CD4-positive, alpha-beta T cell (primary cell): Measurements from ENCODE around the gene NOP53. TPM values are rescaled to one million over a fixed set of nuclear protein-coding genes. Genes with fewer than 3 reads are reported as not detected.

Experiments
- ATAC-seq: fragments of 200-7000 bp; cut with Tn5 transposase; one replicate; pipeline ENCODE4 v1.10.0; 2022; ENCODE audit warnings: mild to moderate bottlenecking; ENCODE audit not compliant: poor library complexity
- CTCF ChIA-PET: fragments of 350-600 bp; sonication (Branson Sonifier 250); formaldehyde crosslinking; loops from one replicate; lab custom pipeline; 2021; ENCODE audit warnings: antibody characterized with exemption, inconsistent platforms; lab: Charles Lee
- POLR2A ChIA-PET: fragments of 350-600 bp; sonication (Branson Sonifier 250); formaldehyde crosslinking; loops from one replicate; lab custom pipeline; 2021; ENCODE audit warnings: antibody characterized with exemption, inconsistent platforms; lab: Charles Lee
- DNase-seq, 14 experiments: peaks; one replicate each; pipeline ENCODE4 v3.0.0-alpha.2; 2013 to 2020; ENCODE audit warnings: mixed read lengths in 2 of 14
- H3K27ac ChIP-seq, 2 donors: one replicate each; pipeline versions ENCODE4 v1.5.1 to v1.7.0; 2013; ENCODE audit warnings: low read length in 2 of 2, low read depth in 1 of 2, mild to moderate bottlenecking in 1 of 2
- H3K27me3 ChIP-seq, 2 experiments: 1 replicate in 1 of 2; 2 replicates in 1 of 2; pipeline versions ENCODE4 v1.6.1 to v1.7.0; 2013; ENCODE audit warnings: low read length in 2 of 2, control low read depth in 1 of 2, mild to moderate bottlenecking in 1 of 2, moderate library complexity in 1 of 2; ENCODE audit not compliant: insufficient read depth in 2 of 2, control insufficient read depth in 1 of 2
- H3K36me3 ChIP-seq: one replicate; pipeline ENCODE4 v1.6.1; 2013; ENCODE audit warnings: low read length, control low read depth; ENCODE audit not compliant: insufficient read depth
- H3K4me1 ChIP-seq: one replicate; pipeline ENCODE4 v1.6.1; 2013; ENCODE audit warnings: low read length, control low read depth; ENCODE audit not compliant: insufficient read depth
- H3K4me3 ChIP-seq: one replicate; pipeline ENCODE4 v1.5.1; 2013; ENCODE audit warnings: mild to moderate bottlenecking, low read length, moderate library complexity
- H3K9me3 ChIP-seq, 2 experiments: 1 replicate in 1 of 2; 2 replicates in 1 of 2; pipeline versions ENCODE4 v1.6.1 to v1.7.0; 2013; ENCODE audit warnings: low read length in 2 of 2, mild to moderate bottlenecking in 2 of 2, control low read depth in 1 of 2, moderate library complexity in 1 of 2; ENCODE audit not compliant: control insufficient read depth in 1 of 2, insufficient read depth in 1 of 2
- H3K27ac Mint-ChIP-seq: one replicate; pipeline ENCODE4 v1.8.0; 2020; ENCODE audit warnings: mixed read lengths
- H3K27me3 Mint-ChIP-seq: one replicate; pipeline ENCODE4 v1.8.0; 2021; ENCODE audit warnings: mixed read lengths
- H3K36me3 Mint-ChIP-seq: one replicate; pipeline ENCODE4 v1.8.0; 2021; ENCODE audit warnings: low read depth, mixed read lengths
- H3K4me1 Mint-ChIP-seq: one replicate; pipeline ENCODE4 v1.8.0; 2021; ENCODE audit warnings: low read depth, mixed read lengths
- H3K4me3 Mint-ChIP-seq: one replicate; pipeline ENCODE4 v1.8.0; 2020; ENCODE audit warnings: mild to moderate bottlenecking, mixed read lengths
- H3K9me3 Mint-ChIP-seq: one replicate; pipeline ENCODE4 v1.8.0; 2020; ENCODE audit warnings: mixed read lengths
- CTCF ChIP-seq: fragments of 200-600 bp; IDR thresholded peaks from one replicate; pipeline ENCODE4 v1.8.0; 2022; ENCODE audit warnings: antibody characterized with exemption, mild to moderate bottlenecking
- intact Hi-C, 2 experiments: fragments of 100-400 bp; cut with DNase I in 1 of 2; cut with micrococcal nuclease in 1 of 2; formaldehyde crosslinking; loops; one replicate each; pipeline versions ENCODE4 v1.15.1 to v1.9.0; 2023 to 2025; cut with DNase I, micrococcal nuclease
- total RNA-seq, 174 experiments: library from RNA in 2 of 174; stranded (reverse) in 2 of 174; gene quantifications; one replicate each; pipeline ENCODE4 v1.2.3 and lab custom pipeline; 2021 to 2026

The NOP53 gene
- total RNA-seq, 2 experiments from 2014 or later, result 1,074 to 1,154 TPM

GRCh38 chr19:47757617-47758442 is 12.5 kb downstream of the NOP53 start:
- DNase-seq (no peak), ATAC-seq (no peak)
- no peaks in the 10 kb centered on the region for H3K9me3 Mint-ChIP-seq
- intact Hi-C loops, result no loop called here
- peak overlapping the region; percentile 37 for H3K27ac Mint-ChIP-seq
- H3K36me3 Mint-ChIP-seq, result peaks cover 56% of the 10 kb centered on the region
- ChIA-PET CTCF (no interaction called here), POLR2A (interaction anchor here (0.7 to 1.9 kb wide), 2 partner anchors 13 to 300 kb away, joined by 3 to 6 read pairs; partner anchors contain the start of gene NOP53)
- Histone ChIP-seq H3K4me1 (no peaks in the 10 kb centered on the region), H3K9me3 (no peaks in the 10 kb centered on the region), H3K27ac (no peak overlapping the region), H3K36me3 (peaks cover 55% of the 10 kb centered on the region), H3K4me3 (no peak overlapping the region), H3K27me3 (no peaks in the 10 kb centered on the region)
- TF ChIP-seq CTCF, result no peak
- no peaks in the 10 kb centered on the region for H3K27me3 Mint-ChIP-seq
- H3K4me3 Mint-ChIP-seq, result no peak overlapping the region
- H3K4me1 Mint-ChIP-seq, result peaks cover 11% of the 10 kb centered on the region

- H3K4me1 Mint-ChIP-seq, result peaks cover 5% of the 10 kb centered on the region
- H3K27me3 Mint-ChIP-seq, result no peaks in the 10 kb centered on the region
- H3K9me3 Mint-ChIP-seq, result no peaks in the 10 kb centered on the region
- H3K27ac Mint-ChIP-seq, result peak overlapping the region; percentile 37
- POLR2A ChIA-PET, result interaction anchor here (1.9 kb wide), 1 partner anchor 13 kb away, joined by 6 read pairs; the partner anchor contains the start of gene NOP53
- H3K4me1 ChIP-seq, result no peaks in the 10 kb centered on the region
- H3K27ac ChIP-seq, result no peak overlapping the region
- H3K36me3 Mint-ChIP-seq, result peaks cover 50% of the 10 kb centered on the region
- ATAC-seq (no peak), DNase-seq (no peak)
- no peak for TF ChIP-seq CTCF
- H3K27me3 ChIP-seq, result no peaks in the 10 kb centered on the region
- H3K4me3 ChIP-seq, result no peak overlapping the region
- H3K4me3 Mint-ChIP-seq, result no peak overlapping the region
- H3K36me3 ChIP-seq, result peaks cover 49% of the 10 kb centered on the region
- CTCF ChIA-PET, result no interaction called here
- no peaks in the 10 kb centered on the region for H3K9me3 ChIP-seq
- intact Hi-C loops, result no loop called here
Observed at GRCh38 chr19:47758443-47758804, 13.1 kb downstream of the NOP53 start.

- H3K9me3 ChIP-seq, result no peaks in the 10 kb centered on the region
- Mint-ChIP-seq H3K36me3 (peaks cover 40% of the 10 kb centered on the region), H3K27me3 (no peaks in the 10 kb centered on the region), H3K27ac (peak overlapping the region; percentile 53), H3K4me3 (no peak overlapping the region), H3K4me1 (no peaks in the 10 kb centered on the region), H3K9me3 (no peaks in the 10 kb centered on the region)
- no peaks in the 10 kb centered on the region for H3K27me3 ChIP-seq
- no peak for ATAC-seq
- ChIA-PET CTCF (no interaction called here), POLR2A (interaction anchor here (1.0 kb wide), 1 partner anchor 76 kb away, joined by 3 read pairs; no protein-coding TSS in a partner anchor)
- H3K4me3 ChIP-seq, result no peak overlapping the region
- no peaks in the 10 kb centered on the region for H3K4me1 ChIP-seq
- intact Hi-C loops, result no loop called here
- no peak for TF ChIP-seq CTCF
- DNase-seq, result no peak
- no peak overlapping the region for H3K27ac ChIP-seq
- H3K36me3 ChIP-seq, result peaks cover 28% of the 10 kb centered on the region
Observed at GRCh38 chr19:47760632-47760999, 15.3 kb downstream of the NOP53 start.
